Mesendoderm (in vitro differentiated cells): ENCODE measurements around the gene CBFA2T3.

ENCODE experiments used
- DNase-seq: peaks from one replicate; pipeline ENCODE4 v3.0.0; 2013
- H2AK5ac ChIP-seq: 2 replicates; pipeline ENCODE4 v1.6.1; 2013; ENCODE audit warnings: low read length, inconsistent platforms
- H2BK120ac ChIP-seq: 2 replicates; pipeline ENCODE4 v1.6.1; 2013; ENCODE audit warnings: low read depth, mild to moderate bottlenecking, low read length, moderate library complexity, mixed read lengths
- H2BK15ac ChIP-seq: replicated peaks from 2 replicates; pipeline ENCODE4 v1.6.1; 2013; ENCODE audit warnings: low read depth, mild to moderate bottlenecking, moderate library complexity
- H2BK5ac ChIP-seq: 2 replicates; pipeline ENCODE4 v1.6.1; 2013; ENCODE audit warnings: low read length, inconsistent platforms
- H3K18ac ChIP-seq: 2 replicates; pipeline ENCODE4 v1.6.1; 2013; ENCODE audit warnings: mild to moderate bottlenecking, low read length, mixed read lengths
- H3K23ac ChIP-seq: one replicate; pipeline ENCODE4 v1.6.1; 2013; ENCODE audit warnings: low read length
- H3K27ac ChIP-seq: 2 replicates; pipeline ENCODE4 v1.5.1; 2013; ENCODE audit warnings: low read depth, mild to moderate bottlenecking, inconsistent platforms, low read length, moderate library complexity
- H3K27me3 ChIP-seq: 2 replicates; pipeline ENCODE4 v1.6.1; 2013; ENCODE audit warnings: low read length, control low read depth, mild to moderate bottlenecking, inconsistent platforms; ENCODE audit not compliant: insufficient read depth, poor library complexity
- H3K36me3 ChIP-seq: 2 replicates; pipeline ENCODE4 v1.6.1; 2013; ENCODE audit warnings: low read length, inconsistent platforms; ENCODE audit not compliant: control insufficient read depth, insufficient read depth
- H3K4ac ChIP-seq: one replicate; pipeline ENCODE4 v1.6.1; 2013; ENCODE audit warnings: low read depth, mild to moderate bottlenecking, low read length, moderate library complexity
- H3K4me1 ChIP-seq: 2 replicates; pipeline ENCODE4 v1.6.1; 2013; ENCODE audit warnings: low read depth, low read length, inconsistent platforms; ENCODE audit not compliant: control insufficient read depth
- H3K4me2 ChIP-seq: 2 replicates; pipeline ENCODE4 v1.6.1; 2013; ENCODE audit warnings: low read length
- H3K4me3 ChIP-seq: 2 replicates; pipeline ENCODE4 v1.5.1; 2013; ENCODE audit warnings: mild to moderate bottlenecking, low read length
- H3K56ac ChIP-seq: one replicate; pipeline ENCODE4 v1.6.1; 2013; ENCODE audit warnings: low read length
- H3K79me1 ChIP-seq: 2 replicates; pipeline ENCODE4 v1.6.1; 2013; ENCODE audit warnings: low read length, inconsistent platforms
- H3K79me2 ChIP-seq: 2 replicates; pipeline ENCODE4 v1.6.1; 2013; ENCODE audit warnings: mild to moderate bottlenecking, low read length; ENCODE audit not compliant: control insufficient read depth, insufficient read depth
- H3K9ac ChIP-seq: 2 replicates; pipeline ENCODE4 v1.6.1; 2013; ENCODE audit warnings: low read length, inconsistent platforms
- H4K5ac ChIP-seq: one replicate; pipeline ENCODE4 v1.6.1; 2013; ENCODE audit warnings: low read length
- H4K8ac ChIP-seq: one replicate; pipeline ENCODE4 v1.6.1; 2013; ENCODE audit warnings: low read depth, mild to moderate bottlenecking, control low read depth, low read length, moderate library complexity
- WGBS: extraction: QIAGEN DNeasy Blood & Tissue Kit; methylation state at CpG from one replicate; pipeline ENCODE4 v1.1.7; 2013; ENCODE audit warnings: low lambda C conversion rate, missing lambda C conversion rate; ENCODE audit not compliant: insufficient coverage; ENCODE audit errors: extremely low coverage; 5-methylcytosine and 5-hydroxymethylcytosine counted together

The CBFA2T3 gene

GRCh38 chr16:88907768-88908167 lies 69.2 kb downstream of the CBFA2T3 start:
- no peaks in the 10 kb centered on the region for H3K79me2 ChIP-seq
- no peaks in the 10 kb centered on the region for H3K27me3 ChIP-seq
- no peak overlapping the region for H2BK120ac ChIP-seq
- H2AK5ac ChIP-seq = no peak overlapping the region
- no peaks in the 10 kb centered on the region for H3K4me1 ChIP-seq
- H3K4me3 ChIP-seq = no peak overlapping the region
- H4K5ac ChIP-seq = no peak overlapping the region
- no peak overlapping the region for H3K4me2 ChIP-seq
- H3K4ac ChIP-seq = no peak overlapping the region
- no peak overlapping the region for H3K23ac ChIP-seq
- WGBS = no CpG with 5 or more reads among the region's 4 CpGs
- no peak for DNase-seq
- no peak overlapping the region for H3K18ac ChIP-seq
- no peak overlapping the region for H4K8ac ChIP-seq
- no peak overlapping the region for H3K27ac ChIP-seq
- H2BK5ac ChIP-seq = no peak overlapping the region
- H3K9ac ChIP-seq = no peak overlapping the region
- H3K79me1 ChIP-seq = no peaks in the 10 kb centered on the region
- H3K56ac ChIP-seq = no peak overlapping the region
- H3K36me3 ChIP-seq = no peaks in the 10 kb centered on the region
- H2BK15ac ChIP-seq = no peak overlapping the region

GRCh38 chr16:88906535-88907105 lies 70.4 kb downstream of the CBFA2T3 start:
- Histone ChIP-seq H4K8ac (no peak overlapping the region), H2AK5ac (no peak overlapping the region), H3K4me2 (no peak overlapping the region), H3K56ac (no peak overlapping the region), H3K23ac (no peak overlapping the region), H3K18ac (no peak overlapping the region), H3K36me3 (no peaks in the 10 kb centered on the region), H3K27me3 (no peaks in the 10 kb centered on the region), H2BK5ac (no peak overlapping the region), H3K27ac (no peak overlapping the region), H3K4me1 (no peaks in the 10 kb centered on the region), H3K79me2 (no peaks in the 10 kb centered on the region), H2BK120ac (no peak overlapping the region), H3K9ac (no peak overlapping the region), H3K79me1 (no peaks in the 10 kb centered on the region), H3K4me3 (no peak overlapping the region), H4K5ac (no peak overlapping the region), H2BK15ac (no peak overlapping the region), H3K4ac (no peak overlapping the region)
- no peak for DNase-seq
- no CpG with 5 or more reads among the region's 22 CpGs for WGBS

- WGBS = no CpG with 5 or more reads among the region's 16 CpGs
- H4K8ac ChIP-seq = no peak overlapping the region
- H3K4me2 ChIP-seq = no peak overlapping the region
- no peak overlapping the region for H4K5ac ChIP-seq
- H3K79me1 ChIP-seq = no peaks in the 10 kb centered on the region
- H3K36me3 ChIP-seq = no peaks in the 10 kb centered on the region
- no peak overlapping the region for H2AK5ac ChIP-seq
- H3K27me3 ChIP-seq = no peaks in the 10 kb centered on the region
- H3K27ac ChIP-seq = no peak overlapping the region
- no peaks in the 10 kb centered on the region for H3K4me1 ChIP-seq
- H3K79me2 ChIP-seq = no peaks in the 10 kb centered on the region
- H2BK120ac ChIP-seq = no peak overlapping the region
- no peak overlapping the region for H3K18ac ChIP-seq
- no peak overlapping the region for H3K9ac ChIP-seq
- no peak overlapping the region for H2BK15ac ChIP-seq
- no peak overlapping the region for H3K56ac ChIP-seq
- H3K23ac ChIP-seq = no peak overlapping the region
- no peak overlapping the region for H3K4ac ChIP-seq
- H3K4me3 ChIP-seq = no peak overlapping the region
- no peak overlapping the region for H2BK5ac ChIP-seq
- no peak for DNase-seq
Measured at GRCh38 chr16:88906020-88906419, 71.0 kb downstream of the CBFA2T3 start.

- H2BK15ac ChIP-seq = no peak overlapping the region
- no peak overlapping the region for H3K4me2 ChIP-seq
- no peaks in the 10 kb centered on the region for H3K36me3 ChIP-seq
- no peak overlapping the region for H3K9ac ChIP-seq
- H3K18ac ChIP-seq = no peak overlapping the region
- H3K4me3 ChIP-seq = no peak overlapping the region
- H4K5ac ChIP-seq = no peak overlapping the region
- no peak overlapping the region for H3K56ac ChIP-seq
- no peak overlapping the region for H3K27ac ChIP-seq
- H4K8ac ChIP-seq = no peak overlapping the region
- H3K27me3 ChIP-seq = no peaks in the 10 kb centered on the region
- WGBS = no CpG with 5 or more reads among the region's 13 CpGs
- no peaks in the 10 kb centered on the region for H3K79me1 ChIP-seq
- no peak overlapping the region for H3K23ac ChIP-seq
- H3K4ac ChIP-seq = no peak overlapping the region
- DNase-seq = peak; percentile 34
- H2BK5ac ChIP-seq = no peak overlapping the region
- H2AK5ac ChIP-seq = no peak overlapping the region
- H3K79me2 ChIP-seq = no peaks in the 10 kb centered on the region
- no peaks in the 10 kb centered on the region for H3K4me1 ChIP-seq
- no peak overlapping the region for H2BK120ac ChIP-seq
Measured at GRCh38 chr16:88905563-88905962, 71.4 kb downstream of the CBFA2T3 start.

- no peaks in the 10 kb centered on the region for H3K27me3 ChIP-seq
- no peak overlapping the region for H3K27ac ChIP-seq
- H4K5ac ChIP-seq = no peak overlapping the region
- no peak overlapping the region for H3K9ac ChIP-seq
- H3K36me3 ChIP-seq = no peaks in the 10 kb centered on the region
- H3K4me2 ChIP-seq = no peak overlapping the region
- WGBS = no CpG with 5 or more reads among the region's 21 CpGs
- H3K4me3 ChIP-seq = no peak overlapping the region
- H2BK5ac ChIP-seq = no peak overlapping the region
- no peak overlapping the region for H3K56ac ChIP-seq
- no peak overlapping the region for H4K8ac ChIP-seq
- H3K23ac ChIP-seq = no peak overlapping the region
- no peaks in the 10 kb centered on the region for H3K79me2 ChIP-seq
- no peak overlapping the region for H3K18ac ChIP-seq
- no peak overlapping the region for H2AK5ac ChIP-seq
- no peaks in the 10 kb centered on the region for H3K79me1 ChIP-seq
- DNase-seq = no peak
- no peak overlapping the region for H2BK120ac ChIP-seq
- no peak overlapping the region for H3K4ac ChIP-seq
- H3K4me1 ChIP-seq = no peaks in the 10 kb centered on the region
- H2BK15ac ChIP-seq = no peak overlapping the region
Measured at GRCh38 chr16:88904676-88905365, 72.2 kb downstream of the CBFA2T3 start.

GRCh38 chr16:88903267-88903666 lies 73.7 kb downstream of the CBFA2T3 start:
- H3K36me3 ChIP-seq = no peaks in the 10 kb centered on the region
- H3K4ac ChIP-seq = no peak overlapping the region
- no peak overlapping the region for H2BK5ac ChIP-seq
- H3K4me3 ChIP-seq = no peak overlapping the region
- H3K56ac ChIP-seq = no peak overlapping the region
- no peak overlapping the region for H2AK5ac ChIP-seq
- no peak for DNase-seq
- no peaks in the 10 kb centered on the region for H3K27me3 ChIP-seq
- no peak overlapping the region for H3K4me2 ChIP-seq
- no peak overlapping the region for H4K8ac ChIP-seq
- no CpG with 5 or more reads among the region's 14 CpGs for WGBS
- no peak overlapping the region for H3K9ac ChIP-seq
- no peak overlapping the region for H2BK120ac ChIP-seq
- H3K79me1 ChIP-seq = no peaks in the 10 kb centered on the region
- no peak overlapping the region for H2BK15ac ChIP-seq
- H4K5ac ChIP-seq = no peak overlapping the region
- H3K18ac ChIP-seq = no peak overlapping the region
- H3K79me2 ChIP-seq = no peaks in the 10 kb centered on the region
- no peak overlapping the region for H3K27ac ChIP-seq
- H3K23ac ChIP-seq = no peak overlapping the region
- H3K4me1 ChIP-seq = no peaks in the 10 kb centered on the region
